ENCODE measurements around the gene CRB1.

The CRB1 gene

GRCh38 chr1:197339106-197340060 is 71.3 kb downstream of the CRB1 start:
- ChIA-PET POLR2A (no interaction called here), CTCF (no interaction called here)
- TF ChIP-seq BHLHE40 (IDR thresholded peaks at IDR 0.05; ENCODE audit: borderline replicate concordance), result no peak
- TF ChIP-seq L3MBTL2 (conservative IDR thresholded peaks at IDR 0.05), result no peak
- TF ChIP-seq HDGF (IDR thresholded peaks at IDR 0.05; ENCODE audit: borderline replicate concordance), result no peak
- TF ChIP-seq ZNF384 (IDR thresholded peaks at IDR 0.05), result no peak
- no peak for TF ChIP-seq ELF4 (IDR thresholded peaks at IDR 0.05)
- TF ChIP-seq FOXK2 (IDR thresholded peaks at IDR 0.05), result no peak
- no peak for TF ChIP-seq LEF1 (IDR thresholded peaks at IDR 0.05; ENCODE audit: borderline replicate concordance)
- no peak for TF ChIP-seq SP1 (IDR thresholded peaks at IDR 0.05)
- no peak for TF ChIP-seq FOXA1 (IDR thresholded peaks at IDR 0.05)
- TF ChIP-seq SUZ12 (IDR thresholded peaks at IDR 0.05), result no peak
- TF ChIP-seq NFRKB (IDR thresholded peaks at IDR 0.05), result no peak
- no peak for TF ChIP-seq PKNOX1 (IDR thresholded peaks at IDR 0.05)
- no peak for TF ChIP-seq FOXM1 (IDR thresholded peaks at IDR 0.05; ENCODE audit: borderline replicate concordance)
- TF ChIP-seq ARNT (IDR thresholded peaks at IDR 0.05), result no peak
- no peak for TF ChIP-seq CTBP1 (IDR thresholded peaks at IDR 0.05; ENCODE audit: borderline replicate concordance)
- no peak for TF ChIP-seq TARDBP (IDR thresholded peaks at IDR 0.05)
- DNase-seq (ENCODE audit: extremely low spot score), result no peak

DNA sequence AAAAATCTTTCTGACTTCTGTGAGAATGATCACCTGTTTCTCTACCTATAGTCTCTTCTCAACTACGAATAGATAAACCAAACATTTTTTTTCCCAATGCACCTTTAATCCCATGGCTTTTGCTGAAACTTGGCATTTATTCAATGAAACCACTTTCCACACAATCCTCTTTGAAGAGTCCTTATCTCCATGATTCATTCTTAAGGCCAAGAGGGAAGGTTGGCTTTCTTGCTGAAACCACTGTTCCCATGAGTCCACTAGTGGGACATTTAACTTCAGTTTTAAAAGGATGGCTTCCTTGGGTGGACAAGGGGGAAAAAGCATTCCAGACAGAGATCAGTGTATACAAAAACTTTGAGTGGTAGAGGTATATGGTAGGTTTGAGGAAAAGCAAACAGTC is 73.6 kb downstream of the CRB1 start:
- POLR2A ChIA-PET, result no interaction called here
- CTCF ChIA-PET, result no interaction called here
- TF ChIP-seq CTBP1 (IDR thresholded peaks at IDR 0.05; ENCODE audit: borderline replicate concordance) (no peak), L3MBTL2 (conservative IDR thresholded peaks at IDR 0.05) (no peak), SUZ12 (IDR thresholded peaks at IDR 0.05) (no peak), HDGF (IDR thresholded peaks at IDR 0.05; ENCODE audit: borderline replicate concordance) (no peak), ELF4 (IDR thresholded peaks at IDR 0.05) (no peak), LEF1 (IDR thresholded peaks at IDR 0.05; ENCODE audit: borderline replicate concordance) (no peak), PKNOX1 (IDR thresholded peaks at IDR 0.05) (no peak), TARDBP (IDR thresholded peaks at IDR 0.05) (no peak), BHLHE40 (IDR thresholded peaks at IDR 0.05; ENCODE audit: borderline replicate concordance) (no peak), ARNT (IDR thresholded peaks at IDR 0.05) (no peak), FOXK2 (IDR thresholded peaks at IDR 0.05) (no peak), SP1 (IDR thresholded peaks at IDR 0.05) (no peak), FOXA1 (IDR thresholded peaks at IDR 0.05) (no peak)
- no peak for DNase-seq (ENCODE audit: extremely low spot score)

DNA sequence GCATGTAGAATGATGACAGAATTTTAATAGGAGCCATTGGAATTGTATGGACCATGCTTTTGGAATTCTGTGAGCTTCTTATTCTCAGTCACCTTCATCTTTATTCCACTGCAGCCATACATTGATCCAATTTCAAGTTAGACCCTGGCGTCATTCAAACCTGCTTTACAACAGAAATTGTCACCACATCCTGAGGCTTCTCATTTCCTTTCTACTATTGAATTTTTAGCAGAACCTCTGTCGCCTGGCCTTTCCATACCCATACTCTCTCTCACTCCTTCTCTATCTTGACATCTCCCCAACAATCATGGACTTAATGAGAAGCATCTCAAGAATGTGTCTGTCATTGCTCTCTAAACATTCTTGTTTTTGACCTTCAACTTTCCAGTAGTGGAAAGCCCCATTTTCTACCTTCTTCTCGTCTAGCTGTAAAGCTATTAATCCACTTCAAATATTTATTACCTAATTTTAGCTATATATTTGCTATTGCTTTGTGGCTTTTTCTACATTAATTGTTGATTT is 74.1 kb downstream of the CRB1 start:
- no peak for TF ChIP-seq FOXA1 (IDR thresholded peaks at IDR 0.05)
- no peak for TF ChIP-seq LEF1 (IDR thresholded peaks at IDR 0.05; ENCODE audit: borderline replicate concordance)
- no peak for DNase-seq (ENCODE audit: extremely low spot score)
- ChIA-PET CTCF (no interaction called here), POLR2A (no interaction called here)

DNA sequence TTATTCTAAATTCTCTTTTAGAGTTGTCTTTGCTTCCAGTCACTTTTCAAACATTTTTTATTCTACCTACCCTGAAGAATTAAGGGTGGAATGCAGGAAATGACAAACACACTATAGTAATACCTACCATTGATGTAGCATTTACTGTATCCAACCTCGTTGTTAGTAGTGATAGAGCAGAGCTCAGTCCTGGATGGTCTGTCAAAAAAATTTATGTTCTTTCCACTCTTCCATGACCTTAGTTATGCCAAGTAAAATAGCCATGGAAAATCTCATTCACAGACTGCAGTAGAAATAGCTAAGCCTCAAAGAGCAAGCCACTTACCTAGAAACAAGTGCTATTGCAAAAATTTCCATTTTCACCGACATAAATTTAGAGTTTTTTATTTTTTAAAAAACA is 74.6 kb downstream of the CRB1 start:
- DNase-seq (ENCODE audit: extremely low spot score), result no peak
- TF ChIP-seq FOXA1 (IDR thresholded peaks at IDR 0.05) (no peak), ELF4 (IDR thresholded peaks at IDR 0.05) (no peak), SUZ12 (IDR thresholded peaks at IDR 0.05) (no peak), CTBP1 (IDR thresholded peaks at IDR 0.05; ENCODE audit: borderline replicate concordance) (no peak), FOXK2 (IDR thresholded peaks at IDR 0.05) (no peak), ARNT (IDR thresholded peaks at IDR 0.05) (no peak), L3MBTL2 (conservative IDR thresholded peaks at IDR 0.05) (no peak), BHLHE40 (IDR thresholded peaks at IDR 0.05; ENCODE audit: borderline replicate concordance) (no peak), FOXM1 (IDR thresholded peaks at IDR 0.05; ENCODE audit: borderline replicate concordance) (no peak), SP1 (IDR thresholded peaks at IDR 0.05) (no peak)
- POLR2A ChIA-PET, result no interaction called here
- CTCF ChIA-PET, result no interaction called here

- no peak for DNase-seq (ENCODE audit: extremely low spot score)
- TF ChIP-seq HDGF (IDR thresholded peaks at IDR 0.05; ENCODE audit: borderline replicate concordance), result no peak
- TF ChIP-seq ARNT (IDR thresholded peaks at IDR 0.05), result no peak
- TF ChIP-seq NFRKB (IDR thresholded peaks at IDR 0.05), result no peak
- TF ChIP-seq BHLHE40 (IDR thresholded peaks at IDR 0.05; ENCODE audit: borderline replicate concordance), result no peak
- no peak for TF ChIP-seq PKNOX1 (IDR thresholded peaks at IDR 0.05)
- TF ChIP-seq ELF4 (IDR thresholded peaks at IDR 0.05), result no peak
- no peak for TF ChIP-seq LEF1 (IDR thresholded peaks at IDR 0.05; ENCODE audit: borderline replicate concordance)
- no peak for TF ChIP-seq FOXM1 (IDR thresholded peaks at IDR 0.05; ENCODE audit: borderline replicate concordance)
- TF ChIP-seq SUZ12 (IDR thresholded peaks at IDR 0.05), result no peak
- TF ChIP-seq L3MBTL2 (conservative IDR thresholded peaks at IDR 0.05), result no peak
- no peak for TF ChIP-seq CTBP1 (IDR thresholded peaks at IDR 0.05; ENCODE audit: borderline replicate concordance)
- no peak for TF ChIP-seq TARDBP (IDR thresholded peaks at IDR 0.05)
- TF ChIP-seq FOXA1 (IDR thresholded peaks at IDR 0.05), result no peak
- TF ChIP-seq FOXK2 (IDR thresholded peaks at IDR 0.05), result no peak
- CTCF ChIA-PET, result interaction anchor here (1.7 kb wide), 1 partner anchor 18 kb away, joined by 3 read pairs; no protein-coding TSS in a partner anchor
- POLR2A ChIA-PET, result no interaction called here
Measured at GRCh38 chr1:197343663-197344273, 75.7 kb downstream of the CRB1 start.
